ENCODE measurements around the gene CERS6.

Gene CERS6

GRCh38 chr2:168526641-168527040, 70.6 kb downstream of the CERS6 start:
- Histone ChIP-seq H3K27me3 (ENCODE audit: control insufficient read depth, insufficient read depth, low read length) (no peaks in the 10 kb centered on the region), H3K4me1 (ENCODE audit: control insufficient read depth, low read depth, low read length) (peaks cover 11% of the 10 kb centered on the region), H3K9ac (ENCODE audit: low read length) (no peak overlapping the region), H3K36me3 (ENCODE audit: control insufficient read depth, low read depth, low read length) (no peaks in the 10 kb centered on the region), H3K4me3 (ENCODE audit: low read length) (no peak overlapping the region), H3K27ac (ENCODE audit: low read length) (no peak overlapping the region), H3K9me3 (ENCODE audit: control insufficient read depth, low read depth, low read length) (no peaks in the 10 kb centered on the region)

- Histone ChIP-seq H3K27ac (ENCODE audit: low read length) (no peak overlapping the region), H3K4me1 (ENCODE audit: control insufficient read depth, low read depth, low read length) (peaks cover 11% of the 10 kb centered on the region)
Measured at GRCh38 chr2:168528016-168528415, 71.9 kb downstream of the CERS6 start.

GRCh38 chr2:168528469-168528868, 72.4 kb downstream of the CERS6 start:
- H3K9ac ChIP-seq (ENCODE audit: low read length): no peak overlapping the region
- H3K4me1 ChIP-seq (ENCODE audit: control insufficient read depth, low read depth, low read length): peaks cover 11% of the 10 kb centered on the region

More at GRCh38 chr2:168528016-168528415, 71.9 kb downstream of the CERS6 start:
- no peak overlapping the region for H3K9ac ChIP-seq (ENCODE audit: low read length)
- H3K9me3 ChIP-seq (ENCODE audit: control insufficient read depth, low read depth, low read length): no peaks in the 10 kb centered on the region
- H3K36me3 ChIP-seq (ENCODE audit: control insufficient read depth, low read depth, low read length): no peaks in the 10 kb centered on the region
- no peak overlapping the region for H3K4me3 ChIP-seq (ENCODE audit: low read length)
- H3K27me3 ChIP-seq (ENCODE audit: control insufficient read depth, insufficient read depth, low read length): no peaks in the 10 kb centered on the region

GRCh38 chr2:168529054-168529833, 73.2 kb downstream of the CERS6 start:
- Histone ChIP-seq H3K9me3 (ENCODE audit: control insufficient read depth, low read depth, low read length) (no peaks in the 10 kb centered on the region), H3K36me3 (ENCODE audit: control insufficient read depth, low read depth, low read length) (no peaks in the 10 kb centered on the region), H3K4me3 (ENCODE audit: low read length) (no peak overlapping the region), H3K4me1 (ENCODE audit: control insufficient read depth, low read depth, low read length) (peaks cover 11% of the 10 kb centered on the region), H3K27ac (ENCODE audit: low read length) (no peak overlapping the region), H3K27me3 (ENCODE audit: control insufficient read depth, insufficient read depth, low read length) (no peaks in the 10 kb centered on the region), H3K9ac (ENCODE audit: low read length) (no peak overlapping the region)

More at GRCh38 chr2:168528469-168528868, 72.4 kb downstream of the CERS6 start:
- no peak overlapping the region for H3K4me3 ChIP-seq (ENCODE audit: low read length)
- H3K36me3 ChIP-seq (ENCODE audit: control insufficient read depth, low read depth, low read length): no peaks in the 10 kb centered on the region
- H3K9me3 ChIP-seq (ENCODE audit: control insufficient read depth, low read depth, low read length): no peaks in the 10 kb centered on the region
- no peak overlapping the region for H3K27ac ChIP-seq (ENCODE audit: low read length)
- no peaks in the 10 kb centered on the region for H3K27me3 ChIP-seq (ENCODE audit: control insufficient read depth, insufficient read depth, low read length)

- Histone ChIP-seq H3K4me1 (ENCODE audit: control insufficient read depth, low read depth, low read length) (peaks cover 9% of the 10 kb centered on the region), H3K9me3 (ENCODE audit: control insufficient read depth, low read depth, low read length) (no peaks in the 10 kb centered on the region), H3K9ac (ENCODE audit: low read length) (no peak overlapping the region), H3K27ac (ENCODE audit: low read length) (no peak overlapping the region), H3K4me3 (ENCODE audit: low read length) (no peak overlapping the region), H3K27me3 (ENCODE audit: control insufficient read depth, insufficient read depth, low read length) (no peaks in the 10 kb centered on the region), H3K36me3 (ENCODE audit: control insufficient read depth, low read depth, low read length) (no peaks in the 10 kb centered on the region)
Measured at GRCh38 chr2:168529900-168530561, 74.0 kb downstream of the CERS6 start.

GRCh38 chr2:168530982-168531622, 75.0 kb downstream of the CERS6 start:
- H3K4me1 ChIP-seq (ENCODE audit: control insufficient read depth, low read depth, low read length): peaks cover under 1% of the 10 kb centered on the region
- no peak overlapping the region for H3K4me3 ChIP-seq (ENCODE audit: low read length)
- H3K36me3 ChIP-seq (ENCODE audit: control insufficient read depth, low read depth, low read length): no peaks in the 10 kb centered on the region
- no peak overlapping the region for H3K9ac ChIP-seq (ENCODE audit: low read length)
- no peaks in the 10 kb centered on the region for H3K9me3 ChIP-seq (ENCODE audit: control insufficient read depth, low read depth, low read length)
- H3K27ac ChIP-seq (ENCODE audit: low read length): no peak overlapping the region
- no peaks in the 10 kb centered on the region for H3K27me3 ChIP-seq (ENCODE audit: control insufficient read depth, insufficient read depth, low read length)

GRCh38 chr2:168534926-168535325, 78.9 kb downstream of the CERS6 start:
- Histone ChIP-seq H3K4me1 (ENCODE audit: control insufficient read depth, low read depth, low read length) (peaks cover 8% of the 10 kb centered on the region), H3K9me3 (ENCODE audit: control insufficient read depth, low read depth, low read length) (no peaks in the 10 kb centered on the region), H3K9ac (ENCODE audit: low read length) (no peak overlapping the region), H3K36me3 (ENCODE audit: control insufficient read depth, low read depth, low read length) (no peaks in the 10 kb centered on the region), H3K4me3 (ENCODE audit: low read length) (no peak overlapping the region), H3K27me3 (ENCODE audit: control insufficient read depth, insufficient read depth, low read length) (no peaks in the 10 kb centered on the region), H3K27ac (ENCODE audit: low read length) (no peak overlapping the region)

- Histone ChIP-seq H3K4me1 (ENCODE audit: control insufficient read depth, low read depth, low read length) (peaks cover 8% of the 10 kb centered on the region), H3K36me3 (ENCODE audit: control insufficient read depth, low read depth, low read length) (no peaks in the 10 kb centered on the region), H3K27ac (ENCODE audit: low read length) (no peak overlapping the region), H3K9me3 (ENCODE audit: control insufficient read depth, low read depth, low read length) (no peaks in the 10 kb centered on the region), H3K27me3 (ENCODE audit: control insufficient read depth, insufficient read depth, low read length) (no peaks in the 10 kb centered on the region), H3K9ac (ENCODE audit: low read length) (no peak overlapping the region), H3K4me3 (ENCODE audit: low read length) (no peak overlapping the region)
Measured at GRCh38 chr2:168536925-168537466, 80.9 kb downstream of the CERS6 start.

GRCh38 chr2:168538133-168538532, 82.1 kb downstream of the CERS6 start:
- Histone ChIP-seq H3K4me1 (ENCODE audit: control insufficient read depth, low read depth, low read length) (peaks cover 8% of the 10 kb centered on the region), H3K9ac (ENCODE audit: low read length) (no peak overlapping the region), H3K9me3 (ENCODE audit: control insufficient read depth, low read depth, low read length) (no peaks in the 10 kb centered on the region), H3K4me3 (ENCODE audit: low read length) (no peak overlapping the region), H3K27ac (ENCODE audit: low read length) (no peak overlapping the region), H3K27me3 (ENCODE audit: control insufficient read depth, insufficient read depth, low read length) (no peaks in the 10 kb centered on the region), H3K36me3 (ENCODE audit: control insufficient read depth, low read depth, low read length) (no peaks in the 10 kb centered on the region)

GRCh38 chr2:168538534-168538933, 82.5 kb downstream of the CERS6 start:
- peaks cover 8% of the 10 kb centered on the region for H3K4me1 ChIP-seq (ENCODE audit: control insufficient read depth, low read depth, low read length)
- no peaks in the 10 kb centered on the region for H3K9me3 ChIP-seq (ENCODE audit: control insufficient read depth, low read depth, low read length)
- no peaks in the 10 kb centered on the region for H3K27me3 ChIP-seq (ENCODE audit: control insufficient read depth, insufficient read depth, low read length)
- H3K27ac ChIP-seq (ENCODE audit: low read length): no peak overlapping the region
- H3K9ac ChIP-seq (ENCODE audit: low read length): no peak overlapping the region
- no peaks in the 10 kb centered on the region for H3K36me3 ChIP-seq (ENCODE audit: control insufficient read depth, low read depth, low read length)
- H3K4me3 ChIP-seq (ENCODE audit: low read length): no peak overlapping the region

GRCh38 chr2:168539945-168540344, 83.9 kb downstream of the CERS6 start:
- H3K36me3 ChIP-seq (ENCODE audit: control insufficient read depth, low read depth, low read length): no peaks in the 10 kb centered on the region
- H3K4me1 ChIP-seq (ENCODE audit: control insufficient read depth, low read depth, low read length): peaks cover 8% of the 10 kb centered on the region
- no peak overlapping the region for H3K9ac ChIP-seq (ENCODE audit: low read length)
- no peaks in the 10 kb centered on the region for H3K27me3 ChIP-seq (ENCODE audit: control insufficient read depth, insufficient read depth, low read length)
- no peak overlapping the region for H3K4me3 ChIP-seq (ENCODE audit: low read length)
- H3K9me3 ChIP-seq (ENCODE audit: control insufficient read depth, low read depth, low read length): no peaks in the 10 kb centered on the region
- no peak overlapping the region for H3K27ac ChIP-seq (ENCODE audit: low read length)

All from iPS-18a (cell line).